ENCODE data around the gene LGALS3BP. TPM values are rescaled to one million over a fixed set of nuclear protein-coding genes. Genes with fewer than 3 reads are reported as not detected.

LGALS3BP gene
- total and polyA plus RNA-seq, 4 donors, result 66.0 to 224 (median 79.2) TPM

- H3K9me3 ChIP-seq (ENCODE audit: control insufficient read depth in 4 of 4, low read length in 3 of 4), result no peaks in the 10 kb centered on the region
- H3K27me3 ChIP-seq (ENCODE audit: control insufficient read depth in 4 of 4, insufficient read depth in 4 of 4, low read length in 3 of 4), result no peaks in the 10 kb centered on the region
- H3K9ac ChIP-seq (ENCODE audit: low read depth in 1 of 2, low read length in 2 of 2), result no peak overlapping the region
- DNase-seq (ENCODE audit: low spot score), result no peak
- no peaks in the 10 kb centered on the region for H3K36me3 ChIP-seq (ENCODE audit: control insufficient read depth in 4 of 4, insufficient read depth in 3 of 4, low read depth in 1 of 4, low read length in 3 of 4)
- no peaks in the 10 kb centered on the region for H3K4me1 ChIP-seq (ENCODE audit: control insufficient read depth in 4 of 4, insufficient read depth in 4 of 4, low read length in 3 of 4)
- TF ChIP-seq, protein P1, sequence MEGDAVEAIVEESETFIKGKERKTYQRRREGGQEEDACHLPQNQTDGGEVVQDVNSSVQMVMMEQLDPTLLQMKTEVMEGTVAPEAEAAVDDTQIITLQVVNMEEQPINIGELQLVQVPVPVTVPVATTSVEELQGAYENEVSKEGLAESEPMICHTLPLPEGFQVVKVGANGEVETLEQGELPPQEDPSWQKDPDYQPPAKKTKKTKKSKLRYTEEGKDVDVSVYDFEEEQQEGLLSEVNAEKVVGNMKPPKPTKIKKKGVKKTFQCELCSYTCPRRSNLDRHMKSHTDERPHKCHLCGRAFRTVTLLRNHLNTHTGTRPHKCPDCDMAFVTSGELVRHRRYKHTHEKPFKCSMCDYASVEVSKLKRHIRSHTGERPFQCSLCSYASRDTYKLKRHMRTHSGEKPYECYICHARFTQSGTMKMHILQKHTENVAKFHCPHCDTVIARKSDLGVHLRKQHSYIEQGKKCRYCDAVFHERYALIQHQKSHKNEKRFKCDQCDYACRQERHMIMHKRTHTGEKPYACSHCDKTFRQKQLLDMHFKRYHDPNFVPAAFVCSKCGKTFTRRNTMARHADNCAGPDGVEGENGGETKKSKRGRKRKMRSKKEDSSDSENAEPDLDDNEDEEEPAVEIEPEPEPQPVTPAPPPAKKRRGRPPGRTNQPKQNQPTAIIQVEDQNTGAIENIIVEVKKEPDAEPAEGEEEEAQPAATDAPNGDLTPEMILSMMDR (IDR thresholded peaks at IDR 0.05; ENCODE audit: low read depth, low read length, missing input control), result no peak
- no peak for TF ChIP-seq EGR1 (IDR thresholded peaks at IDR 0.05; ENCODE audit: low read depth in 2 of 2)
- no peak for TF ChIP-seq TAF1 (conservative IDR thresholded peaks at IDR 0.05)
- no peak for TF ChIP-seq GABPA (IDR thresholded peaks at IDR 0.05 in 1 of 2, conservative IDR thresholded peaks at IDR 0.05 in 1 of 2)
- TF ChIP-seq, protein P2, sequence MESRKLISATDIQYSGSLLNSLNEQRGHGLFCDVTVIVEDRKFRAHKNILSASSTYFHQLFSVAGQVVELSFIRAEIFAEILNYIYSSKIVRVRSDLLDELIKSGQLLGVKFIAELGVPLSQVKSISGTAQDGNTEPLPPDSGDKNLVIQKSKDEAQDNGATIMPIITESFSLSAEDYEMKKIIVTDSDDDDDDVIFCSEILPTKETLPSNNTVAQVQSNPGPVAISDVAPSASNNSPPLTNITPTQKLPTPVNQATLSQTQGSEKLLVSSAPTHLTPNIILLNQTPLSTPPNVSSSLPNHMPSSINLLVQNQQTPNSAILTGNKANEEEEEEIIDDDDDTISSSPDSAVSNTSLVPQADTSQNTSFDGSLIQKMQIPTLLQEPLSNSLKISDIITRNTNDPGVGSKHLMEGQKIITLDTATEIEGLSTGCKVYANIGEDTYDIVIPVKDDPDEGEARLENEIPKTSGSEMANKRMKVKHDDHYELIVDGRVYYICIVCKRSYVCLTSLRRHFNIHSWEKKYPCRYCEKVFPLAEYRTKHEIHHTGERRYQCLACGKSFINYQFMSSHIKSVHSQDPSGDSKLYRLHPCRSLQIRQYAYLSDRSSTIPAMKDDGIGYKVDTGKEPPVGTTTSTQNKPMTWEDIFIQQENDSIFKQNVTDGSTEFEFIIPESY (IDR thresholded peaks at IDR 0.05), result no peak
- TF ChIP-seq FOXA1 (IDR thresholded peaks at IDR 0.05), result no peak
- TF ChIP-seq JUND (IDR thresholded peaks at IDR 0.05), result no peak
- no peak for TF ChIP-seq SP1 (IDR thresholded peaks at IDR 0.05)
- no peak for TF ChIP-seq MAX (IDR thresholded peaks at IDR 0.05)
- H3K4me3 ChIP-seq (ENCODE audit: low read depth in 1 of 3, low read length in 3 of 3), result no peak overlapping the region
- 67% methylated on average over 5 of the region's 5 CpGs for WGBS
- no peak overlapping the region for H3K27ac ChIP-seq (ENCODE audit: low read depth in 1 of 2, low read length in 2 of 2)
Observed at GRCh38 chr17:78960928-78961327, 18.8 kb downstream of the LGALS3BP start.

DNA sequence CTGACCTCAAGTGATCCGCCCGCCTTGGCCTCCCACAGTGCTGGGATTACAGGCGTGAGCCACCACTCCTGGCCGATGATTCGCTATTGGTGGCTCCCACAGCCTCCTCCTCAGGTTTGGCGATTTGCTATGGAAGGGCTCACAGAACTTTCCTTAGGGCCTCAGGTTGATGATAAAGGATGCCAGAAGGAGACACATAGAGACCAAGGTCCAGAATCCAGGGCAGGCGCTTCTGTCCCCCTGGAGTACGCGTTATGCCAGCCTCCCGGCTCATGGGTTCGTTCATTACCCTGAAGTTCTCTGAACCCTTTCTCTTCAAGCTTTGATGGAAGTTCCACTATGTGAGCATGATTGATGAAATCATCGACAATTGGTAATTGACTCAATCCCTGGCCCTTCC, 19.9 kb downstream of the LGALS3BP start:
- DNase-seq (ENCODE audit: low spot score), result no peak
- Histone ChIP-seq H3K27me3 (ENCODE audit: control insufficient read depth in 4 of 4, insufficient read depth in 4 of 4, low read length in 3 of 4) (no peaks in the 10 kb centered on the region), H3K4me3 (ENCODE audit: low read depth in 1 of 3, low read length in 3 of 3) (no peak overlapping the region), H3K36me3 (ENCODE audit: control insufficient read depth in 4 of 4, insufficient read depth in 3 of 4, low read depth in 1 of 4, low read length in 3 of 4) (no peaks in the 10 kb centered on the region), H3K9me3 (ENCODE audit: control insufficient read depth in 4 of 4, low read length in 3 of 4) (no peaks in the 10 kb centered on the region), H3K9ac (ENCODE audit: low read depth in 1 of 2, low read length in 2 of 2) (no peak overlapping the region), H3K27ac (ENCODE audit: low read depth in 1 of 2, low read length in 2 of 2) (no peak overlapping the region), H3K4me1 (ENCODE audit: control insufficient read depth in 4 of 4, insufficient read depth in 4 of 4, low read length in 3 of 4) (no peaks in the 10 kb centered on the region)
- TF ChIP-seq RXRA (IDR thresholded peaks at IDR 0.05) (no peak), REST (IDR thresholded peaks at IDR 0.05) (no peak), GABPA (IDR thresholded peaks at IDR 0.05 in 1 of 2, conservative IDR thresholded peaks at IDR 0.05 in 1 of 2) (no peak), MAX (IDR thresholded peaks at IDR 0.05) (no peak), EGR1 (IDR thresholded peaks at IDR 0.05; ENCODE audit: low read depth in 2 of 2) (no peak), FOXA2 (IDR thresholded peaks at IDR 0.05) (no peak), FOXA1 (IDR thresholded peaks at IDR 0.05) (no peak), RAD21 (IDR thresholded peaks at IDR 0.05) (no peak), TAF1 (conservative IDR thresholded peaks at IDR 0.05) (no peak), SP1 (IDR thresholded peaks at IDR 0.05) (no peak), HNF4G (IDR thresholded peaks at IDR 0.05) (no peak), JUND (IDR thresholded peaks at IDR 0.05) (no peak), NR2F2 (IDR thresholded peaks at IDR 0.05) (no peak), HNF4A (conservative IDR thresholded peaks at IDR 0.05) (no peak), YY1 (IDR thresholded peaks at IDR 0.05) (no peak)
- TF ChIP-seq, protein P3, sequence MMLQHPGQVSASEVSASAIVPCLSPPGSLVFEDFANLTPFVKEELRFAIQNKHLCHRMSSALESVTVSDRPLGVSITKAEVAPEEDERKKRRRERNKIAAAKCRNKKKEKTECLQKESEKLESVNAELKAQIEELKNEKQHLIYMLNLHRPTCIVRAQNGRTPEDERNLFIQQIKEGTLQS (IDR thresholded peaks at IDR 0.05), result no peak
- TF ChIP-seq, protein P1 (IDR thresholded peaks at IDR 0.05; ENCODE audit: low read depth, low read length, missing input control), result no peak
- TF ChIP-seq, protein P2 (IDR thresholded peaks at IDR 0.05), result no peak
- whole genome bisulfite sequencing, result 94% methylated on average over 12 of the region's 12 CpGs
